Fibroblast of lung (primary cell): ENCODE measurements around the gene PLEKHA1. TPM values are rescaled to one million over a fixed set of nuclear protein-coding genes. Genes with fewer than 3 reads are reported as not detected.

Experiments
- DNase-seq, 2 donors: peaks; one replicate each; pipeline versions ENCODE4 v3.0.0 to v3.0.0-alpha.2; 2010; ENCODE audit warnings: low read depth in 2 of 2
- H2AFZ ChIP-seq: 2 replicates; pipeline ENCODE4 v1.5.1; 2012; ENCODE audit warnings: low read length, control low read depth, inconsistent platforms
- H3K27ac ChIP-seq: 2 replicates; pipeline ENCODE4 v1.5.1; 2011; ENCODE audit warnings: low read length, control low read depth; ENCODE audit not compliant: insufficient read depth
- H3K27me3 ChIP-seq: 2 replicates; pipeline ENCODE4 v1.5.1; 2011; ENCODE audit warnings: mild to moderate bottlenecking, low read length; ENCODE audit not compliant: control insufficient read depth, insufficient read depth
- H3K36me3 ChIP-seq: 2 replicates; pipeline ENCODE4 v1.5.1; 2011; ENCODE audit warnings: low read length; ENCODE audit not compliant: control insufficient read depth, insufficient read depth
- H3K4me1 ChIP-seq: 2 replicates; pipeline ENCODE4 v1.5.1; 2011; ENCODE audit warnings: low read length; ENCODE audit not compliant: control insufficient read depth, insufficient read depth; ENCODE audit errors: extremely low read depth
- H3K4me2 ChIP-seq: 2 replicates; pipeline ENCODE4 v1.5.1; 2011; ENCODE audit warnings: low read length, control low read depth; ENCODE audit not compliant: insufficient read depth; ENCODE audit errors: extremely low read depth
- H3K4me3 ChIP-seq, 4 experiments: fragments of 200-600 bp in 1 of 4; sonication (generic) in 1 of 4; replicated peaks in 1 of 4; 2 replicates each; pipeline ENCODE4 v1.5.1; 2011 to 2016; ENCODE audit warnings: low read length in 4 of 4, low read depth in 3 of 4, mild to moderate bottlenecking in 3 of 4, control low read depth in 2 of 4, inconsistent platforms in 1 of 4, mixed read lengths in 1 of 4; ENCODE audit not compliant: insufficient read depth in 1 of 4; ENCODE audit errors: control extremely low read depth in 1 of 4
- H3K79me2 ChIP-seq: 2 replicates; pipeline ENCODE4 v1.5.1; 2012; ENCODE audit warnings: mild to moderate bottlenecking, low read length, inconsistent platforms; ENCODE audit not compliant: control insufficient read depth, insufficient read depth
- H3K9ac ChIP-seq: 2 replicates; pipeline ENCODE4 v1.5.1; 2011; ENCODE audit warnings: mild to moderate bottlenecking, low read length, control low read depth; ENCODE audit not compliant: insufficient read depth
- H3K9me3 ChIP-seq: 2 replicates; pipeline ENCODE4 v1.5.1; 2012; ENCODE audit warnings: low read depth, low read length; ENCODE audit not compliant: control insufficient read depth, insufficient read depth
- H4K20me1 ChIP-seq: 2 replicates; pipeline ENCODE4 v1.5.1; 2011; ENCODE audit warnings: low read length; ENCODE audit not compliant: control insufficient read depth, insufficient read depth; ENCODE audit errors: extremely low read depth
- CTCF ChIP-seq, 2 donors: IDR thresholded peaks in 1 of 2; conservative IDR thresholded peaks in 1 of 2; 1 replicate in 1 of 2; 2 replicates in 1 of 2; pipeline ENCODE4 v1.5.1; 2011 to 2012; ENCODE audit warnings: low read length in 2 of 2, control low read depth in 1 of 2, inconsistent platforms in 1 of 2, low read depth in 1 of 2, mild to moderate bottlenecking in 1 of 2
- EZH2 ChIP-seq: IDR thresholded peaks from 2 replicates; pipeline ENCODE4 v1.5.1; 2012; ENCODE audit warnings: low read length, control low read depth, mild to moderate bottlenecking; ENCODE audit errors: missing control alignments
- polyA plus RNA-seq, 2 donors: library from polyadenylated mRNA; depleted of rRNA in 1 of 2; stranded (reverse) in 1 of 2; unstranded in 1 of 2; fragments of >200 nt; gene quantifications; 2 replicates each; pipeline ENCODE4 v1.2.1, GENCODE V29; 2011 to 2012; ENCODE audit warnings: missing spikeins in 1 of 2
- total RNA-seq: library from RNA; depleted of rRNA; stranded (reverse); fragments of >200 nt; gene quantifications from 2 replicates; pipeline ENCODE4 v1.2.1, GENCODE V29; 2014

PLEKHA1 gene
- total and polyA plus RNA-seq, 2 donors (not counting 1 experiment from before 2014, with no cell fraction given), result 14.4 to 37.9 TPM

DNA sequence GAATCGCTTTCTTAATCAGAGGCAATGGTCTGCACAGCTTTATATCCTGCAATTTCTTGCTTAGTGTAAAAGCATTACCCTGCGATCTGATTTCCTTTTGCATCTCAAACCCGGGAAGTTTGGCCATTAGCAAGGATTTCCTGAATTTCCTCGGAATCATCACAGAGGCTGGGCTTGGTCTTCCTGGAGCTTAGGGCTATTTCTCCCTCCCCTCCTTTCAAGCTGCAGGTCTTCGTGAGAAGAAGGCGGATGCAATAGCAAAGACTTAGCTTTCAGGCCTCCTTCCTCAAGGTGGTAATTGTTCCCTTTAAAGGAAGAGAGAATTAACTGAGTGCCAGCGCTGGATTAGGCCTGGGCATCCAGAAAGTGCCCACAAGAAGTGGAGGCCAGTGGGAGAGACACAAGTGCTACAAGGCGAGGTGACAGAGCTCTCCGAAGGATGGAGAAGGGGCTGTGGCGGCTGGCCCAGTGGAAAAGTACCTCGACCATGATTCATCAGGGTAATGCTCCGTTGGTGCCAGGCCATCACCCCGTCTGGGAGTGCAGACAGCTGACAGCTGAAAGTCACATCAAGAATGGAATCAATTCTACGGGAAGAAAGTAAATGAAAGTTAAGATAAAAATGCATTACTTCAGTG, 76.0 kb downstream of the PLEKHA1 start:
- no peak for DNase-seq
- H3K9ac ChIP-seq, result no peak overlapping the region
- H2AFZ ChIP-seq, result no peak overlapping the region
- no peak overlapping the region for H3K27ac ChIP-seq
- H3K4me1 ChIP-seq, result no peaks in the 10 kb centered on the region
- no peak for TF ChIP-seq CTCF (conservative IDR thresholded peaks at IDR 0.05 in 1 of 2, IDR thresholded peaks at IDR 0.05 in 1 of 2; ENCODE audit: low read depth in 1 of 2, low read length in 2 of 2)
- TF ChIP-seq EZH2, result no peak
- H3K79me2 ChIP-seq, result no peaks in the 10 kb centered on the region
- H3K4me2 ChIP-seq, result no peak overlapping the region
- H3K27me3 ChIP-seq, result no peaks in the 10 kb centered on the region
- H3K36me3 ChIP-seq, result no peaks in the 10 kb centered on the region
- H3K9me3 ChIP-seq, result no peaks in the 10 kb centered on the region
- no peaks in the 10 kb centered on the region for H4K20me1 ChIP-seq
- no peak overlapping the region for H3K4me3 ChIP-seq

DNA sequence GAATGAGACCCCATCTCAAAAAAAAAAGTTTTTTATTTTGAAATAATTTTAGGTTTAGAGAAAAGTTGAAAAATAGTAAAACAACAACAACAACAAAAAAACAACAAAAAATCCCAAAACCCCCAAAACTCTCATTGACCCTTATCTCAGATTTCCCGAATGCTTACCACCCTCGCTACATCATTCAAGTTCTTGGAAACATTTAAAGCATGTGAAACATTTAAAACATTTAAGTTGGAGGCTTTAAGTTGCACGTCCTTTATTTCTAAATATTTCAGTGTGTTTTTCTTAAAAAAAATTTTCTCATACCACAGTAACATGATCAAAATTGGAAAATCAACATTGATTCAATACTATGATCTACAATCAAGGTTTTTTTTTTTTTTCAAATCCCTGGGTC, 79.6 kb downstream of the PLEKHA1 start:
- H3K27ac ChIP-seq, result no peak overlapping the region
- DNase-seq, result no peak

GRCh38 chr10:122454603-122455080, 80.1 kb downstream of the PLEKHA1 start, which contains the start of gene ARMS2:
ARMS2 (plus strand) TSS chr10:122454653; CDS start chr10:122454728, 75 bp downstream.
- H3K4me3 ChIP-seq, result no peak within 1 kb of the TSS
- no peaks in the 10 kb centered on the region for H3K4me1 ChIP-seq
- no peak within 1 kb of the TSS for H2AFZ ChIP-seq
- H3K36me3 ChIP-seq, result no peaks in the 10 kb centered on the region
- no peaks in the 10 kb centered on the region for H3K9me3 ChIP-seq
- no peak within 1 kb of the TSS for H3K4me2 ChIP-seq
- DNase-seq, result no peak
- no peak within 1 kb of the TSS for H3K27ac ChIP-seq
- no peaks in the 10 kb centered on the region for H3K79me2 ChIP-seq
- H3K9ac ChIP-seq, result no peak within 1 kb of the TSS
- H4K20me1 ChIP-seq, result no peaks in the 10 kb centered on the region
- TF ChIP-seq CTCF (conservative IDR thresholded peaks at IDR 0.05 in 1 of 2, IDR thresholded peaks at IDR 0.05 in 1 of 2; ENCODE audit: low read depth in 1 of 2, low read length in 2 of 2), result no peak
- no peak for TF ChIP-seq EZH2
- peaks cover 3% of the 10 kb centered on the region for H3K27me3 ChIP-seq

More for the DNA sequence above, 79.6 kb downstream of the PLEKHA1 start:
- no peaks in the 10 kb centered on the region for H3K9me3 ChIP-seq
- no peak overlapping the region for H3K4me2 ChIP-seq
- no peaks in the 10 kb centered on the region for H3K36me3 ChIP-seq
- no peak overlapping the region for H2AFZ ChIP-seq
- peaks cover 3% of the 10 kb centered on the region for H3K27me3 ChIP-seq
- no peak overlapping the region for H3K9ac ChIP-seq
- H3K4me1 ChIP-seq, result no peaks in the 10 kb centered on the region
- no peaks in the 10 kb centered on the region for H4K20me1 ChIP-seq
- no peak for TF ChIP-seq CTCF (conservative IDR thresholded peaks at IDR 0.05 in 1 of 2, IDR thresholded peaks at IDR 0.05 in 1 of 2; ENCODE audit: low read depth in 1 of 2, low read length in 2 of 2)
- TF ChIP-seq EZH2, result no peak
- no peaks in the 10 kb centered on the region for H3K79me2 ChIP-seq
- no peak overlapping the region for H3K4me3 ChIP-seq
